K562 (cell line): ENCODE data around the gene TRAF7. TPM values are rescaled to one million over a fixed set of nuclear protein-coding genes. Genes with fewer than 3 reads are reported as not detected.

ENCODE experiments used
- ARNT ChIP-seq, 2 experiments: fragments of 450-650 bp; IDR thresholded peaks; 2 replicates each; pipeline ENCODE4 v1.6.1; 2016; ENCODE audit warnings: mild to moderate bottlenecking in 1 of 2
- C11orf30 ChIP-seq: fragments of 450-650 bp; IDR thresholded peaks from 2 replicates; pipeline ENCODE4 v1.6.1; 2016; ENCODE audit warnings: low read depth, mild to moderate bottlenecking
- E2F6 ChIP-seq, 2 experiments: IDR thresholded peaks; 2 replicates each; pipeline ENCODE4 v1.6.1; 2011; ENCODE audit warnings: borderline replicate concordance in 1 of 2, control low read depth in 1 of 2, low read depth in 1 of 2, low read length in 1 of 2, mild to moderate bottlenecking in 1 of 2, mixed read lengths in 1 of 2, moderate library complexity in 1 of 2; ENCODE audit not compliant: insufficient read depth in 1 of 2, insufficient read length in 1 of 2, poor library complexity in 1 of 2, severe bottlenecking in 1 of 2; ENCODE audit errors: extremely low read depth in 1 of 2
- EGR1 ChIP-seq: fragments of 450-650 bp; conservative IDR thresholded peaks from 2 replicates; pipeline ENCODE4 v1.6.1; 2017; ENCODE audit warnings: mild to moderate bottlenecking
- ETS1 ChIP-seq: conservative IDR thresholded peaks from 2 replicates; pipeline ENCODE4 v1.6.1; 2011; ENCODE audit warnings: low read depth, mild to moderate bottlenecking, low read length; ENCODE audit not compliant: control insufficient read depth
- FOS ChIP-seq: IDR thresholded peaks from 3 replicates; pipeline ENCODE4 v1.6.1; 2011; ENCODE audit not compliant: insufficient read length; ENCODE audit errors: extremely low read depth
- FOSL1 ChIP-seq: fragments of 200-800 bp; sonication (Bioruptor generic); conservative IDR thresholded peaks from 2 replicates; pipeline ENCODE4 v1.6.1; 2016; ENCODE audit warnings: missing genetic modification characterization, missing compliant biosample characterization
- HDAC6 ChIP-seq: IDR thresholded peaks from 2 replicates; pipeline ENCODE4 v1.6.1; 2012; ENCODE audit warnings: low read depth, mild to moderate bottlenecking, control low read depth, inconsistent platforms, low read length, moderate library complexity
- RBFOX2 ChIP-seq: fragments of 200-400 bp; formaldehyde crosslinking; IDR thresholded peaks from 2 replicates; pipeline ENCODE4 v1.6.1; 2017; ENCODE audit warnings: low read depth, mild to moderate bottlenecking, low read length, moderate library complexity
- SAFB ChIP-seq: fragments of 200-400 bp; formaldehyde crosslinking; IDR thresholded peaks from 2 replicates; pipeline ENCODE4 v1.6.1; 2017; ENCODE audit warnings: low read depth, low read length, borderline replicate concordance
- STAG1 ChIP-seq: sonication (generic); formaldehyde crosslinking; IDR thresholded peaks from 2 replicates; pipeline ENCODE4 v1.5.0; 2020; ENCODE audit warnings: missing genetic modification reagents, borderline replicate concordance
- TGIF2 ChIP-seq: sonication (generic); formaldehyde crosslinking; IDR thresholded peaks from 2 replicates; pipeline ENCODE4 v1.8.1; 2022; ENCODE audit warnings: mild to moderate bottlenecking, missing genetic modification reagents, moderate library complexity
- USF2 ChIP-seq: sonication (generic); formaldehyde crosslinking; IDR thresholded peaks from 2 replicates; pipeline ENCODE4 v1.5.0; 2020; ENCODE audit warnings: missing genetic modification reagents
- ZBTB12 ChIP-seq: fragments of 250-450 bp; sonication (Bioruptor Pico); IDR thresholded peaks from 2 replicates; pipeline ENCODE4 v1.4.0; 2020
- ZKSCAN1 ChIP-seq: fragments of 150-350 bp; IDR thresholded peaks from 2 replicates; pipeline ENCODE4 v1.6.1; 2016; ENCODE audit warnings: low read depth, low read length
- ZNF146 ChIP-seq: IDR thresholded peaks from one replicate; pipeline ENCODE4 v1.6.1; 2018; ENCODE audit warnings: missing compliant biosample characterization; ENCODE audit not compliant: unreplicated experiment
- ZNF311 ChIP-seq: fragments of 250-450 bp; sonication (Bioruptor Pico); IDR thresholded peaks from 2 replicates; pipeline ENCODE4 v1.4.0; 2020; ENCODE audit warnings: mild to moderate bottlenecking, moderate library complexity
- ZNF589 ChIP-seq: fragments of 200-800 bp; sonication (Bioruptor generic); IDR thresholded peaks from 2 replicates; pipeline ENCODE4 v1.6.1; 2016; ENCODE audit warnings: low read depth, missing genetic modification characterization, missing compliant biosample characterization
- ZSCAN29 ChIP-seq: fragments of 450-650 bp; IDR thresholded peaks from 2 replicates; pipeline ENCODE4 v1.6.1; 2017
- polyA plus RNA-seq, 8 experiments: library from polyadenylated mRNA; depleted of rRNA in 4 of 8; stranded (reverse) in 5 of 8; unstranded in 3 of 8; fragments of >200 nt; fragmentation: Nextera tagmentation in 2 of 8; fragmentation: Illumina TruSeq in 1 of 8; extraction: Ambion mirVana in 2 of 8; extraction: Trizol in 1 of 8; gene quantifications; 2 replicates each; pipeline versions ENCODE4 v1.2.1 to v1.2.3, GENCODE V29; 2011 to 2014; ENCODE audit warnings: inconsistent platforms in 1 of 8, missing spikeins in 1 of 8
- total RNA-seq, 7 experiments: library from RNA; depleted of rRNA in 6 of 7; stranded (reverse); fragments of >200 nt in 6 of 7; fragmentation: Illumina TruSeq in 2 of 7; extraction: Trizol in 2 of 7; gene quantifications; 2 replicates each; pipeline versions ENCODE4 v1.2.1 to v1.2.3, GENCODE V29; 2011 to 2021; ENCODE audit warnings: low replicate concordance in 1 of 7
- TF ChIP-seq, protein P1 (sequence below): IDR thresholded peaks from 2 replicates; pipeline ENCODE4 v1.6.1; 2011; ENCODE audit not compliant: insufficient read length; ENCODE audit errors: extremely low read depth
- TF ChIP-seq, protein P2 (sequence below): sonication (generic); formaldehyde crosslinking; IDR thresholded peaks from 2 replicates; pipeline ENCODE4 v1.8.0; 2023; ENCODE audit warnings: mild to moderate bottlenecking, missing genetic modification reagents

The TRAF7 gene
- total and polyA plus RNA-seq, 9 of the 15 experiments (the other 6 are each of a cell fraction or from before 2014, with no cell fraction given), result 1.1 to 113 (median 41.6) TPM

- TF ChIP-seq ZBTB12, result no peak
- TF ChIP-seq ZSCAN29, result no peak
- TF ChIP-seq C11orf30, result no peak
- TF ChIP-seq STAG1 (CRISPR knock-in tag), result no peak
- TF ChIP-seq E2F6 (IDR thresholded peaks at IDR 0.05; ENCODE audit: borderline replicate concordance in 1 of 2, extremely low read depth in 1 of 2, insufficient read depth in 1 of 2, insufficient read length in 1 of 2, low read depth in 1 of 2, low read length in 1 of 2, poor library complexity in 1 of 2, severe bottlenecking in 1 of 2), result peak in 1 of 2 experiments; percentile 56
- peak; percentile 93; the same call in 1 of the 2 replicates for TF ChIP-seq EGR1
- no peak for TF ChIP-seq TGIF2 (CRISPR knock-in tag)
- TF ChIP-seq HDAC6, result no peak
- no peak for TF ChIP-seq FOSL1 (tag)
- TF ChIP-seq ETS1, result no peak
- 0 out of 2 replicates have a peak, but pooled peaks have one; percentile 28 for TF ChIP-seq ZKSCAN1
- TF ChIP-seq USF2 (CRISPR knock-in tag), result no peak
- no peak for TF ChIP-seq ZNF146 (CRISPR knock-in tag)
- TF ChIP-seq FOS, result peak; percentile 99
- no peak for TF ChIP-seq RBFOX2
- TF ChIP-seq, protein P1, sequence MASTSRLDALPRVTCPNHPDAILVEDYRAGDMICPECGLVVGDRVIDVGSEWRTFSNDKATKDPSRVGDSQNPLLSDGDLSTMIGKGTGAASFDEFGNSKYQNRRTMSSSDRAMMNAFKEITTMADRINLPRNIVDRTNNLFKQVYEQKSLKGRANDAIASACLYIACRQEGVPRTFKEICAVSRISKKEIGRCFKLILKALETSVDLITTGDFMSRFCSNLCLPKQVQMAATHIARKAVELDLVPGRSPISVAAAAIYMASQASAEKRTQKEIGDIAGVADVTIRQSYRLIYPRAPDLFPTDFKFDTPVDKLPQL, result no peak
- TF ChIP-seq, protein P2, sequence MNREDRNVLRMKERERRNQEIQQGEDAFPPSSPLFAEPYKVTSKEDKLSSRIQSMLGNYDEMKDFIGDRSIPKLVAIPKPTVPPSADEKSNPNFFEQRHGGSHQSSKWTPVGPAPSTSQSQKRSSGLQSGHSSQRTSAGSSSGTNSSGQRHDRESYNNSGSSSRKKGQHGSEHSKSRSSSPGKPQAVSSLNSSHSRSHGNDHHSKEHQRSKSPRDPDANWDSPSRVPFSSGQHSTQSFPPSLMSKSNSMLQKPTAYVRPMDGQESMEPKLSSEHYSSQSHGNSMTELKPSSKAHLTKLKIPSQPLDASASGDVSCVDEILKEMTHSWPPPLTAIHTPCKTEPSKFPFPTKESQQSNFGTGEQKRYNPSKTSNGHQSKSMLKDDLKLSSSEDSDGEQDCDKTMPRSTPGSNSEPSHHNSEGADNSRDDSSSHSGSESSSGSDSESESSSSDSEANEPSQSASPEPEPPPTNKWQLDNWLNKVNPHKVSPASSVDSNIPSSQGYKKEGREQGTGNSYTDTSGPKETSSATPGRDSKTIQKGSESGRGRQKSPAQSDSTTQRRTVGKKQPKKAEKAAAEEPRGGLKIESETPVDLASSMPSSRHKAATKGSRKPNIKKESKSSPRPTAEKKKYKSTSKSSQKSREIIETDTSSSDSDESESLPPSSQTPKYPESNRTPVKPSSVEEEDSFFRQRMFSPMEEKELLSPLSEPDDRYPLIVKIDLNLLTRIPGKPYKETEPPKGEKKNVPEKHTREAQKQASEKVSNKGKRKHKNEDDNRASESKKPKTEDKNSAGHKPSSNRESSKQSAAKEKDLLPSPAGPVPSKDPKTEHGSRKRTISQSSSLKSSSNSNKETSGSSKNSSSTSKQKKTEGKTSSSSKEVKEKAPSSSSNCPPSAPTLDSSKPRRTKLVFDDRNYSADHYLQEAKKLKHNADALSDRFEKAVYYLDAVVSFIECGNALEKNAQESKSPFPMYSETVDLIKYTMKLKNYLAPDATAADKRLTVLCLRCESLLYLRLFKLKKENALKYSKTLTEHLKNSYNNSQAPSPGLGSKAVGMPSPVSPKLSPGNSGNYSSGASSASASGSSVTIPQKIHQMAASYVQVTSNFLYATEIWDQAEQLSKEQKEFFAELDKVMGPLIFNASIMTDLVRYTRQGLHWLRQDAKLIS (CRISPR knock-in tag), result no peak
- TF ChIP-seq ZNF589 (CRISPR knock-in tag), result peak; percentile 100
- TF ChIP-seq ZNF311 (CRISPR knock-in tag), result peak; percentile 91; the same call in 1 of the 2 replicates
- no peak for TF ChIP-seq ARNT (IDR thresholded peaks at IDR 0.05)
- no peak for TF ChIP-seq SAFB
Observed at GRCh38 chr16:2214719-2214968, 59.1 kb downstream of the TRAF7 start, which contains the start of gene PGP (continued).
